GM19099 (cell line): ENCODE measurements around the gene BLOC1S4.

ENCODE experiments used
- POLR2A ChIP-seq: IDR thresholded peaks from 3 replicates; pipeline ENCODE4 v1.6.1; 2011; ENCODE audit warnings: low read depth; ENCODE audit not compliant: insufficient read length; ENCODE audit errors: extremely low read depth

BLOC1S4 gene

GRCh38 chr4:6746721-6747293 lies 30.8 kb downstream of the BLOC1S4 start:
- no peak for TF ChIP-seq POLR2A

- TF ChIP-seq POLR2A = no peak
Measured at GRCh38 chr4:6747294-6748051, 31.5 kb downstream of the BLOC1S4 start.

GRCh38 chr4:6748286-6748685 lies 32.3 kb downstream of the BLOC1S4 start:
- no peak for TF ChIP-seq POLR2A

- no peak for TF ChIP-seq POLR2A
Measured at GRCh38 chr4:6749340-6750171, 33.6 kb downstream of the BLOC1S4 start.

GRCh38 chr4:6750286-6751221 lies 34.6 kb downstream of the BLOC1S4 start:
- TF ChIP-seq POLR2A = no peak

GRCh38 chr4:6751611-6752485 lies 35.9 kb downstream of the BLOC1S4 start:
- TF ChIP-seq POLR2A = no peak

GRCh38 chr4:6752486-6752829 lies 36.5 kb downstream of the BLOC1S4 start:
- no peak for TF ChIP-seq POLR2A

- TF ChIP-seq POLR2A = no peak
Measured at GRCh38 chr4:6753103-6753560, 37.2 kb downstream of the BLOC1S4 start.

- TF ChIP-seq POLR2A = no peak
Measured at GRCh38 chr4:6753891-6754290, 37.9 kb downstream of the BLOC1S4 start.

- TF ChIP-seq POLR2A = no peak
Measured at GRCh38 chr4:6754481-6755087, 38.6 kb downstream of the BLOC1S4 start.

- TF ChIP-seq POLR2A = no peak
Measured at GRCh38 chr4:6755088-6755753, 39.2 kb downstream of the BLOC1S4 start.

- TF ChIP-seq POLR2A = no peak
Measured at GRCh38 chr4:6758728-6759127, 42.8 kb downstream of the BLOC1S4 start.

GRCh38 chr4:6760865-6761264 lies 44.9 kb downstream of the BLOC1S4 start:
- no peak for TF ChIP-seq POLR2A
